Neutrophil (primary cell): ENCODE results near the gene TEX14.
"Not testable (repeated sequence)": the region's sequence is repeated elsewhere in the genome, so short reads cannot be mapped to it uniquely, and the experiment has no call there.

Source experiments
- H3K27ac ChIP-seq: fragments of 200-600 bp; sonication (generic); 2 replicates; pipeline ENCODE4 v1.5.1; 2016; ENCODE audit warnings: mild to moderate bottlenecking, moderate library complexity
- H3K27me3 ChIP-seq: fragments of 200-600 bp; sonication (generic); 2 replicates; pipeline ENCODE4 v1.6.0; 2016; ENCODE audit warnings: mild to moderate bottlenecking
- H3K36me3 ChIP-seq: fragments of 200-600 bp; sonication (generic); 2 replicates; pipeline ENCODE4 v1.5.1; 2017
- H3K4me1 ChIP-seq, 2 experiments: fragments of 200-600 bp in 1 of 2; sonication (generic) in 1 of 2; 1 replicate in 1 of 2; 2 replicates in 1 of 2; pipeline versions ENCODE4 v1.5.1 to v1.6.1; 2013 to 2016; ENCODE audit warnings: low read depth in 1 of 2, low read length in 1 of 2, mild to moderate bottlenecking in 1 of 2, moderate library complexity in 1 of 2; ENCODE audit not compliant: control insufficient read depth in 1 of 2, insufficient read depth in 1 of 2
- H3K4me3 ChIP-seq, 2 experiments: fragments of 200-600 bp in 1 of 2; sonication (generic) in 1 of 2; 1 replicate in 1 of 2; 2 replicates in 1 of 2; pipeline ENCODE4 v1.5.1; 2013 to 2016; ENCODE audit warnings: low read depth in 1 of 2, low read length in 1 of 2, mild to moderate bottlenecking in 1 of 2, moderate library complexity in 1 of 2
- H3K9me3 ChIP-seq: fragments of 200-600 bp; sonication (generic); 2 replicates; pipeline ENCODE4 v1.5.1; 2016
- TF ChIP-seq, protein P1 (sequence below): fragments of 200-600 bp; sonication (generic); IDR thresholded peaks from 2 replicates; pipeline ENCODE4 v1.5.1; 2016; ENCODE audit warnings: antibody characterized with exemption

TEX14 gene

DNA sequence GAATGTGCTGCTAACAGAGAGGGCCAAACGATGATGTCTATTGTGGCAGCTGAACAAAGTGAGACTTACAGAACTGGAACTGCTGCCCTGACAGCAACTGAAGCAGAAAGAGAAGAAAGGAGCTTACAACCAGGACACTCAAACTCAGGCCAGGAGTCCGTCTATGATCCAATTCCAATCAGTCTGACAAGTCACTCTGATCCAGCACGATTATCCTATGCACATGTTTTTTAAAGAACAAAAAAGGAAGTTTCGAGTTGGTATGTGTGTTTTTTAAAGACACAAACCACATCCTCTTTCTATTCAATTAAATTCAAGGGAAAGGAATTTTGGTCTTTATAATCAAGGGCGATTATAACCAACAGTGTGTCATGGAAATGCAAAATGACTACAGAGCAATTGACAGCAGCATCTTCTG, 135.0 kb downstream of the TEX14 start:
- H3K27ac ChIP-seq = peak overlapping the region; percentile 53
- no peaks in the 10 kb centered on the region for H3K36me3 ChIP-seq
- H3K4me1 ChIP-seq = peaks cover 0 to 6% of the 10 kb centered on the region in 2 experiments
- H3K4me3 ChIP-seq = peak overlapping the region in 1 of 2 experiments; percentile 5
- no peaks in the 10 kb centered on the region for H3K9me3 ChIP-seq
- TF ChIP-seq, protein P1, sequence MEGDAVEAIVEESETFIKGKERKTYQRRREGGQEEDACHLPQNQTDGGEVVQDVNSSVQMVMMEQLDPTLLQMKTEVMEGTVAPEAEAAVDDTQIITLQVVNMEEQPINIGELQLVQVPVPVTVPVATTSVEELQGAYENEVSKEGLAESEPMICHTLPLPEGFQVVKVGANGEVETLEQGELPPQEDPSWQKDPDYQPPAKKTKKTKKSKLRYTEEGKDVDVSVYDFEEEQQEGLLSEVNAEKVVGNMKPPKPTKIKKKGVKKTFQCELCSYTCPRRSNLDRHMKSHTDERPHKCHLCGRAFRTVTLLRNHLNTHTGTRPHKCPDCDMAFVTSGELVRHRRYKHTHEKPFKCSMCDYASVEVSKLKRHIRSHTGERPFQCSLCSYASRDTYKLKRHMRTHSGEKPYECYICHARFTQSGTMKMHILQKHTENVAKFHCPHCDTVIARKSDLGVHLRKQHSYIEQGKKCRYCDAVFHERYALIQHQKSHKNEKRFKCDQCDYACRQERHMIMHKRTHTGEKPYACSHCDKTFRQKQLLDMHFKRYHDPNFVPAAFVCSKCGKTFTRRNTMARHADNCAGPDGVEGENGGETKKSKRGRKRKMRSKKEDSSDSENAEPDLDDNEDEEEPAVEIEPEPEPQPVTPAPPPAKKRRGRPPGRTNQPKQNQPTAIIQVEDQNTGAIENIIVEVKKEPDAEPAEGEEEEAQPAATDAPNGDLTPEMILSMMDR = no peak
- H3K27me3 ChIP-seq = no peaks in the 10 kb centered on the region

DNA sequence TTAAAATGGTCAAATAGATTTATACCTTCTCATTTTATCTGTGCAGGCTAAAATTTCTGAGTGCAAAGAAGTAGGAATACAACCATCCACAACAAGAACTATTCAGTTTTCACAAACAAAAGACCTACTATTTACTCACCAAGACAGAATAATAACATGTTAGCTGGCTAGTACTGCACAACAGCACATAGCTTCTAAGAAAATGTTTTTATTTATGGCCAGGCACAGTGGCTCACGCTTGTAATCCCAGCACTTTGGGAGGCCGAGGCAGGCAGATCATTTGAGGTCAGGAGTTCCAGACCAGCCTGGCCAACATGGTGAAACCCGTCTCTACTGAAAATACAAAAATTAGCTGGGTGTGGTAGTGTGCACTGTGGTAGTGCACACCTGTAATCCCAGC, 136.7 kb downstream of the TEX14 start:
- H3K27ac ChIP-seq, H3K36me3 ChIP-seq, H3K9me3 ChIP-seq, H3K4me3 ChIP-seq, H3K4me1 ChIP-seq, H3K27me3 ChIP-seq: not testable (repeated sequence)

DNA sequence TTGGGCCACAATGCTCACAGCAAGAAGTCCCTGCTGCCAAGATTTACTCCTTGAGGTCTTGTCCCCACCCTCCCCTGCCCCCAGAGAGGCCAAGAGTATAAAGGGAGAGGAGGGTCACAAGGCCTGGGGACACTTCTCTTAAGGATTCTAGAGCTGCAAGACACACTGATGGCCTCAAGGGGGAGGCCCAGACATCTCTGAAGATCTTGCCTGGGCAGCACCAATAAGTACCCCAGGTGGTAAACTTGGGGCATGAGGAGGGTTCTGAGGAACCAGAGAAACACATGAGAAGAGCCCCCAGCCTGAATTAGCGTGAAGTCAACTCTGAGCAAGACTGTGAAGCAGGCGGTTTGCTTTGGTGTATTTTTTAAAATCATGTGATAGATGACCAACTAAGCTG, 150.6 kb downstream of the TEX14 start:
- TF ChIP-seq, protein P1 = no peak
- Histone ChIP-seq H3K36me3 (no peaks in the 10 kb centered on the region), H3K9me3 (no peaks in the 10 kb centered on the region), H3K4me1 (no peaks in the 10 kb centered on the region), H3K27me3 (peaks cover 2% of the 10 kb centered on the region), H3K27ac (no peak overlapping the region), H3K4me3 (no peak overlapping the region)

DNA sequence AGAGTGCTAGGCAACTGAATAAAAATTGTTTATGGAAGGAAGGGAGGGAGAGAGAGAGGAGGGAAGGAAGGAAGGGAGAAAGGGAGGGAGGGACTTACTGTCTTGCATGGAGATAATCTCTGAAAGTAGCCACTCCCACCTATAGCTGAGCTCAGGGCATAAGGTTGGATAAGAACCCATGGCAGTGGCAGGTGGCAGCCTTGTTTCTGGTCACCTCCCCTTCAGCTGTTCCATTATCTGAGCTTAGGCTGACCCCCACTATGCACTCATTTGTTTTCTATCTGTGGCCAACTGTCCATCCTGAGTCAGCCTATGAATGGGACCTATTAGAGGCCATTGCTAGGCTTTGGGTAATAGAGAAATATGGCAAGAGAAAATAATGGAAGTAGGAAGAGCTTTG, 152.1 kb downstream of the TEX14 start:
- H3K9me3 ChIP-seq = no peaks in the 10 kb centered on the region
- peaks cover 0 to 4% of the 10 kb centered on the region in 2 experiments for H3K4me1 ChIP-seq
- no peaks in the 10 kb centered on the region for H3K36me3 ChIP-seq
- H3K27ac ChIP-seq = no peak overlapping the region
- TF ChIP-seq, protein P1 = no peak
- peaks cover 18% of the 10 kb centered on the region for H3K27me3 ChIP-seq
- no peak overlapping the region for H3K4me3 ChIP-seq

DNA sequence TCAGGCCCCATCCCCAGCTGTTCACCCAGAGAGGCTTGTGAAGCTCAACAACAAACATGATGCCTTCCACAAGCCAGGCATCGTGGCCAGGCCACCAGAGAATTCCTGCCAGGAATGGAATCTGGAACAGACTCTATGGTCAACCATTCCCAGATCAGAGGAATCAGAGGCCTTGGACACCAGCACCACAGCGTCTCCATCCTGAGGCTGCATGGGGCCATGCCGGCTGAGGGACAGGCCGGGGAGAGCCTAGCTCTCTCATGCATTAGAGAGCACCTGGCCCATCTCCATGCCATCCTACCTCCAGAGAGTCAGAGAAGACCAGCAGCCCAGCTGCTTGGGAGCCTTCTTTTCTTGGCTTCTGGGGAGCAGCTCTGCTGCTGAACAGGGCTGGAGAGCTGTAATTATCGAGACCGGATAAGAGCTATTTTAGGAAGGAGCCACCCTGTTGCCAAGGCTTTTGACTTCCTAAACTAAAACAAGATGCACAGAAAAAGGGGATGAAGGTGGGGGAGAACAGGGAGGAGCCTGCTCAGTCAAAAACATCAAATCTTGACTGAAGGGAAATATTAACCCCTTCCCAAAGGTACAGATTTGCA, 152.9 kb downstream of the TEX14 start:
- Histone ChIP-seq H3K27me3 (peaks cover 26% of the 10 kb centered on the region), H3K4me3 (no peak overlapping the region), H3K27ac (no peak overlapping the region), H3K36me3 (no peaks in the 10 kb centered on the region), H3K4me1 (peaks cover 0 to 7% of the 10 kb centered on the region in 2 experiments), H3K9me3 (no peaks in the 10 kb centered on the region)
- TF ChIP-seq, protein P1 = no peak

DNA sequence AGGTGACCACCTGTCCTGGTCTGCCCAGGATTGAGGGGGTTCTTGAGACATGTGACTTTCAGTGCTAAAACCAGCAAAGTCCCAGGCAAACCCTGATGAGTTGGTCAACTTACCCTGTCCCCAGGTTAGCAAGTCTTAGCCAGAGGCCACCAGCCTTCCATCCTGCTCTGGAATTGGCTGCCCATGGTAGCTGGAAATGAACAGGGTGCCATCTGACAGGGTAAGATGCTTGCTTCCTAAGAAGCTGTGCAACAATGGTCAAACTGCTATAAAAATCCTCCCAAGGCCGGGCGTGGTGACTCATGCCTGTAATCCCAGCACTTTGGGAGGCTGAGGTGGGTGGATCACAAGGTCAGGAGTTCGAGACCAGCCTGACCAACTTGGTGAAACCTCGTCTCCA, 154.6 kb downstream of the TEX14 start:
- H3K4me1 ChIP-seq = peaks cover 1 to 9% of the 10 kb centered on the region in 2 experiments
- H3K9me3 ChIP-seq = no peaks in the 10 kb centered on the region
- H3K36me3 ChIP-seq = no peaks in the 10 kb centered on the region
- no peak overlapping the region for H3K27ac ChIP-seq
- peaks cover 42% of the 10 kb centered on the region for H3K27me3 ChIP-seq
- TF ChIP-seq, protein P1 = no peak
- H3K4me3 ChIP-seq = no peak overlapping the region
